SK-N-SH (cell line): ENCODE data around the gene ZNF346. TPM values are rescaled to one million over a fixed set of nuclear protein-coding genes. Genes with fewer than 3 reads are reported as not detected.

Experiments
- CTCF ChIA-PET: fragments of 300-600, 350-600 bp; formaldehyde crosslinking; extraction: SDS; loops from one replicate; lab custom pipeline; 2021; lab: Yijun Ruan, JAX
- POLR2A ChIA-PET: fragments of 350-600 bp; sonication (Branson Sonifier 250); formaldehyde crosslinking; extraction: SDS; loops from one replicate; lab custom pipeline; 2020; ENCODE audit warnings: antibody characterized with exemption, inconsistent platforms; lab: Yijun Ruan, JAX
- DNase-seq: peaks from one replicate; pipeline ENCODE4 v3.0.0; 2012
- H2AFZ ChIP-seq: fragments of 200-600 bp; sonication (generic); 2 replicates; pipeline ENCODE4 v1.8.1; 2016; ENCODE audit warnings: antibody characterized with exemption, mild to moderate bottlenecking, low read depth
- H3F3A ChIP-seq: fragments of 200-600 bp; sonication (generic); replicated peaks from 2 replicates; pipeline ENCODE3; 2016; ENCODE audit warnings: antibody characterized with exemption, mild to moderate bottlenecking; ENCODE audit not compliant: insufficient read depth
- H3K27ac ChIP-seq, 2 experiments: fragments of 200-500 bp in 1 of 2; fragments of 200-600 bp in 1 of 2; sonication (Bioruptor generic) in 1 of 2; sonication (generic), shearing (Covaris generic) in 1 of 2; 2 replicates each; pipeline versions ENCODE4 v1.5.1 to v1.6.1; 2014 to 2016; ENCODE audit warnings: low read depth in 2 of 2, inconsistent platforms in 1 of 2, low read length in 1 of 2, mild to moderate bottlenecking in 1 of 2, mixed read lengths in 1 of 2
- H3K27me3 ChIP-seq: fragments of 200-600 bp; sonication (generic), shearing (Covaris generic); 2 replicates; pipeline ENCODE4 v1.6.1; 2016; ENCODE audit warnings: mixed run types; ENCODE audit not compliant: insufficient read depth
- H3K36me3 ChIP-seq, 2 experiments: fragments of 200-500 bp in 1 of 2; fragments of 200-600 bp in 1 of 2; sonication (Bioruptor generic) in 1 of 2; sonication (generic) in 1 of 2; replicated peaks in 1 of 2; 2 replicates each; pipeline versions ENCODE3 to v1.5.1; 2014 to 2016; ENCODE audit warnings: low read length in 1 of 2, mild to moderate bottlenecking in 1 of 2; ENCODE audit not compliant: insufficient read depth in 2 of 2, control insufficient read depth in 1 of 2
- H3K4me1 ChIP-seq, 2 experiments: fragments of 200-500 bp in 1 of 2; fragments of 200-600 bp in 1 of 2; sonication (Bioruptor generic) in 1 of 2; sonication (generic), shearing (Covaris generic) in 1 of 2; 2 replicates each; pipeline versions ENCODE4 v1.5.1 to v1.6.1; 2014 to 2016; ENCODE audit warnings: low read depth in 1 of 2, low read length in 1 of 2, mixed run types in 1 of 2; ENCODE audit not compliant: insufficient read depth in 2 of 2, control insufficient read depth in 1 of 2
- H3K4me2 ChIP-seq: fragments of 200-600 bp; sonication (generic), shearing (Covaris generic); 2 replicates; pipeline ENCODE4 v1.6.1; 2017; ENCODE audit warnings: mixed run types
- H3K4me3 ChIP-seq, 2 experiments: fragments of 200-500 bp in 1 of 2; fragments of 200-600 bp in 1 of 2; sonication (Bioruptor generic) in 1 of 2; sonication (generic), shearing (Covaris generic) in 1 of 2; 2 replicates each; pipeline versions ENCODE4 v1.5.1 to v1.8.1; 2014 to 2016; ENCODE audit warnings: low read depth in 2 of 2, inconsistent platforms in 1 of 2, low read length in 1 of 2, mild to moderate bottlenecking in 1 of 2, mixed read lengths in 1 of 2, moderate library complexity in 1 of 2
- H3K79me2 ChIP-seq: fragments of 200-600 bp; sonication (generic); 2 replicates; pipeline ENCODE4 v1.8.1; 2017; ENCODE audit warnings: mild to moderate bottlenecking; ENCODE audit not compliant: insufficient read depth
- H3K9ac ChIP-seq: fragments of 200-600 bp; sonication (generic); 2 replicates; pipeline ENCODE4 v1.6.1; 2017; ENCODE audit warnings: mixed run types
- H3K9me2 ChIP-seq: fragments of 200-600 bp; sonication (generic); 2 replicates; pipeline ENCODE4 v1.6.1; 2017; ENCODE audit warnings: mixed run types
- H3K9me3 ChIP-seq: fragments of 200-600 bp; sonication (generic); 2 replicates; pipeline ENCODE4 v1.6.1; 2017; ENCODE audit warnings: mixed run types, mild to moderate bottlenecking, moderate library complexity
- H4K20me1 ChIP-seq: fragments of 200-600 bp; sonication (generic); 2 replicates; pipeline ENCODE4 v1.6.1; 2017; ENCODE audit warnings: mild to moderate bottlenecking, mixed run types; ENCODE audit not compliant: insufficient read depth
- CHD2 ChIP-seq: fragments of 150-350 bp; IDR thresholded peaks from 2 replicates; pipeline ENCODE4 v1.6.1; 2018; ENCODE audit warnings: low read length; ENCODE audit not compliant: partially characterized antibody
- EP300 ChIP-seq, 2 experiments: IDR thresholded peaks; 2 replicates each; pipeline versions ENCODE4 v1.4.0 to v1.6.1; 2012; ENCODE audit warnings: borderline replicate concordance in 1 of 2, low read depth in 1 of 2, low read length in 1 of 2
- FOSL2 ChIP-seq: IDR thresholded peaks from 2 replicates; pipeline ENCODE4 v1.4.0; 2012; ENCODE audit warnings: low read depth, mild to moderate bottlenecking, moderate library complexity, borderline replicate concordance
- FOXJ3 ChIP-seq: sonication (generic); formaldehyde crosslinking; IDR thresholded peaks from 2 replicates; pipeline ENCODE4 v1.5.1; 2020; ENCODE audit warnings: mild to moderate bottlenecking, missing genetic modification reagents
- FOXM1 ChIP-seq: IDR thresholded peaks from 2 replicates; pipeline ENCODE4 v1.4.0; 2012; ENCODE audit warnings: low read depth, mild to moderate bottlenecking
- GABPA ChIP-seq: IDR thresholded peaks from 2 replicates; pipeline ENCODE4 v1.4.0; 2012; ENCODE audit warnings: low read depth, mild to moderate bottlenecking
- GATA2 ChIP-seq: sonication (generic); formaldehyde crosslinking; IDR thresholded peaks from 2 replicates; pipeline ENCODE4 v1.5.0; 2020; ENCODE audit warnings: mild to moderate bottlenecking, missing genetic modification reagents
- JUND ChIP-seq: IDR thresholded peaks from 2 replicates; pipeline ENCODE4 v1.4.0; 2012
- MEF2A ChIP-seq: IDR thresholded peaks from 2 replicates; pipeline ENCODE4 v1.4.0; 2012; ENCODE audit warnings: low read depth, borderline replicate concordance
- NFIC ChIP-seq: IDR thresholded peaks from 2 replicates; pipeline ENCODE4 v1.4.0; 2012; ENCODE audit warnings: borderline replicate concordance
- NRF1 ChIP-seq: IDR thresholded peaks from 2 replicates; pipeline ENCODE4 v1.6.1; 2012; ENCODE audit warnings: low read depth, mild to moderate bottlenecking, low read length
- POLR2AphosphoS5 ChIP-seq: IDR thresholded peaks from 2 replicates; pipeline ENCODE4 v1.6.1; 2012; ENCODE audit warnings: low read depth, low read length
- TCF12 ChIP-seq: IDR thresholded peaks from 2 replicates; pipeline ENCODE4 v1.4.0; 2012
- WGBS: methylation state at CpG from one replicate; pipeline ENCODE4 v1.1.6; 2017; ENCODE audit warnings: low lambda C conversion rate; 5-methylcytosine and 5-hydroxymethylcytosine counted together
- polyA plus RNA-seq, 3 experiments: library from polyadenylated mRNA; depleted of rRNA; stranded (reverse); fragments of >200 nt; gene quantifications; 2 replicates each; pipeline ENCODE4 v1.2.3, GENCODE V29; 2012
- TF ChIP-seq, protein P1 (sequence below): IDR thresholded peaks from 2 replicates; pipeline ENCODE4 v1.4.0; 2012; ENCODE audit warnings: low read depth
- TF ChIP-seq, protein P2 (sequence below): fragments of 150-350 bp; IDR thresholded peaks from 2 replicates; pipeline ENCODE4 v1.6.1; 2017; ENCODE audit warnings: antibody characterized with exemption, low read length, low read depth, borderline replicate concordance
- TF ChIP-seq, protein P3 (sequence below): IDR thresholded peaks from 2 replicates; pipeline ENCODE4 v1.4.0; 2012; ENCODE audit warnings: low read depth, borderline replicate concordance

Gene ZNF346
- polyA plus RNA-seq, 1 of the 3 experiments (the other 2 are of a cell fraction) = 15.1 TPM

DNA sequence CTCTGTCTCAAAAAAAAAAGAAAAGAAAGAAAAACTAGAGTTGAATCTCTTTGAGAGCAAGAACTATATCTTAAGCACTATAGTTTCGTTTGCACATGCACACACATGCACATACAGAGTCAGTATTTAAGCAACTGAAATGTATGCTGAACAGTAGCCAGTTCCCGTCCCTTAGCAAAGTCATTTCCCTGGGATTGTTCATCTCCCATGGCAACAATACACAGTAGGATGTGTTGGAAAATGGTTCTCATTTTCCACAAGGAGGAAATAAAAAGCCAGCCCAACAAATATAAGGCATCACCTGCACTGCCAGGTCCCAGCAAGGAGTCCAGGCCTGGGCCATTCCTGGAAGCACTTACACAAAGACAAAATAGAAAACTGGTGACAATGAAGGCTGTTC, 4.2 kb upstream of the ZNF346 start:
- Histone ChIP-seq H3K9ac (no peak overlapping the region), H4K20me1 (no peaks in the 10 kb centered on the region), H2AFZ (no peak overlapping the region), H3K9me2 (no peaks in the 10 kb centered on the region), H3K36me3 (no peaks in the 10 kb centered on the region), H3F3A (peaks cover 6% of the 10 kb centered on the region), H3K4me3 (no peak overlapping the region), H3K4me2 (no peak overlapping the region), H3K79me2 (peaks cover 15% of the 10 kb centered on the region; the same call in 1 of the 2 replicates), H3K27me3 (no peaks in the 10 kb centered on the region), H3K4me1 (peaks cover 0 to 1% of the 10 kb centered on the region in 2 experiments; a peak in 1 of 4 replicates), H3K27ac (no peak overlapping the region), H3K9me3 (no peaks in the 10 kb centered on the region)
- 83% methylated on average over 2 of the region's 2 CpGs for WGBS
- ChIA-PET CTCF (no interaction called here), POLR2A (no interaction called here)
- TF ChIP-seq EP300 (IDR thresholded peaks at IDR 0.05; ENCODE audit: borderline replicate concordance in 1 of 2, low read depth in 1 of 2, low read length in 1 of 2) (no peak), FOXM1 (no peak), FOSL2 (no peak), MEF2A (no peak), NFIC (no peak), CHD2 (no peak), NRF1 (no peak)
- TF ChIP-seq, protein P1, sequence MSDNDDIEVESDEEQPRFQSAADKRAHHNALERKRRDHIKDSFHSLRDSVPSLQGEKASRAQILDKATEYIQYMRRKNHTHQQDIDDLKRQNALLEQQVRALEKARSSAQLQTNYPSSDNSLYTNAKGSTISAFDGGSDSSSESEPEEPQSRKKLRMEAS = no peak
- no peak for DNase-seq

DNA sequence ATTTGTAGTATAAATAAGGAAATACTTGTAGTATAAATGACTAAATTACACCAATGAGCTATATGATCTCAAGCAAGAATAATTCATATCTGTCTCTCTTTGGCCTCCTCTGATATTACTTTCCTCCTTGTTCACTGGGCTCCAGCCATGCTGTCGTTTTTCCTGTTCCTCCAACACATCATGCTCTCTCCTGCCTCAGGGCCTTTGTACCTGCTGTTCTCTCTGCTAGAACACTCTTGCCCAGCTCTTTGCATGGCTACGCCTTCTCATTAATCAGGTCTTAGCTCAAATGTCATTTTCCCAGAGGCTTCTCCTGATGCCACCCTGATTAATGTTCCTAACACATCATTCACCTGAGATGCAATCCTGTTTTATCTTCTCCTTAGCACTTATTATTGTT, 2.5 kb upstream of the ZNF346 start:
- H3K4me2 ChIP-seq = no peak overlapping the region
- no peaks in the 10 kb centered on the region for H3K9me2 ChIP-seq
- no peaks in the 10 kb centered on the region for H3K27me3 ChIP-seq
- DNase-seq = no peak
- H3K36me3 ChIP-seq = peaks cover 0 to 6% of the 10 kb centered on the region in 2 experiments
- 96% methylated on average over 2 of the region's 2 CpGs for WGBS
- H3K79me2 ChIP-seq = peaks cover 29% of the 10 kb centered on the region; the same call in 1 of the 2 replicates
- H3K4me3 ChIP-seq = no peak overlapping the region
- no peak overlapping the region for H2AFZ ChIP-seq
- ChIA-PET POLR2A (no interaction called here), CTCF (interaction anchor here (0.6 to 1.6 kb wide), 4 partner anchors 14 to 1346 kb away, joined by 3 to 7 read pairs (median 4); partner anchors contain the start of gene UIMC1)
- H4K20me1 ChIP-seq = no peaks in the 10 kb centered on the region
- H3K9me3 ChIP-seq = no peaks in the 10 kb centered on the region
- peaks cover 10% of the 10 kb centered on the region for H3F3A ChIP-seq
- peaks cover 0 to 5% of the 10 kb centered on the region in 2 experiments; a peak in 1 of 4 replicates for H3K4me1 ChIP-seq
- no peak overlapping the region for H3K27ac ChIP-seq
- TF ChIP-seq GATA2 (CRISPR knock-in tag) = no peak
- no peak for TF ChIP-seq CHD2
- TF ChIP-seq FOXJ3 (CRISPR knock-in tag) = no peak
- no peak for TF ChIP-seq POLR2AphosphoS5
- no peak for TF ChIP-seq MEF2A
- no peak for TF ChIP-seq TCF12
- TF ChIP-seq GABPA = no peak
- TF ChIP-seq, protein P2, sequence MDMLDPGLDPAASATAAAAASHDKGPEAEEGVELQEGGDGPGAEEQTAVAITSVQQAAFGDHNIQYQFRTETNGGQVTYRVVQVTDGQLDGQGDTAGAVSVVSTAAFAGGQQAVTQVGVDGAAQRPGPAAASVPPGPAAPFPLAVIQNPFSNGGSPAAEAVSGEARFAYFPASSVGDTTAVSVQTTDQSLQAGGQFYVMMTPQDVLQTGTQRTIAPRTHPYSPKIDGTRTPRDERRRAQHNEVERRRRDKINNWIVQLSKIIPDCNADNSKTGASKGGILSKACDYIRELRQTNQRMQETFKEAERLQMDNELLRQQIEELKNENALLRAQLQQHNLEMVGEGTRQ = no peak
- TF ChIP-seq EP300 (IDR thresholded peaks at IDR 0.05; ENCODE audit: borderline replicate concordance in 1 of 2, low read depth in 1 of 2, low read length in 1 of 2) = no peak
- TF ChIP-seq JUND = no peak
- TF ChIP-seq, protein P3, sequence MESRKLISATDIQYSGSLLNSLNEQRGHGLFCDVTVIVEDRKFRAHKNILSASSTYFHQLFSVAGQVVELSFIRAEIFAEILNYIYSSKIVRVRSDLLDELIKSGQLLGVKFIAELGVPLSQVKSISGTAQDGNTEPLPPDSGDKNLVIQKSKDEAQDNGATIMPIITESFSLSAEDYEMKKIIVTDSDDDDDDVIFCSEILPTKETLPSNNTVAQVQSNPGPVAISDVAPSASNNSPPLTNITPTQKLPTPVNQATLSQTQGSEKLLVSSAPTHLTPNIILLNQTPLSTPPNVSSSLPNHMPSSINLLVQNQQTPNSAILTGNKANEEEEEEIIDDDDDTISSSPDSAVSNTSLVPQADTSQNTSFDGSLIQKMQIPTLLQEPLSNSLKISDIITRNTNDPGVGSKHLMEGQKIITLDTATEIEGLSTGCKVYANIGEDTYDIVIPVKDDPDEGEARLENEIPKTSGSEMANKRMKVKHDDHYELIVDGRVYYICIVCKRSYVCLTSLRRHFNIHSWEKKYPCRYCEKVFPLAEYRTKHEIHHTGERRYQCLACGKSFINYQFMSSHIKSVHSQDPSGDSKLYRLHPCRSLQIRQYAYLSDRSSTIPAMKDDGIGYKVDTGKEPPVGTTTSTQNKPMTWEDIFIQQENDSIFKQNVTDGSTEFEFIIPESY = no peak
- no peak overlapping the region for H3K9ac ChIP-seq
